ENCODE measurements around the gene CHD5.

Gene CHD5

GRCh38 chr1:6131561-6131960 lies 48.6 kb downstream of the CHD5 start:
- no peak overlapping the region for H3K4me2 ChIP-seq (ENCODE audit: insufficient read depth, low read length)
- H3K9ac ChIP-seq (ENCODE audit: low read depth, low read length) = no peak overlapping the region
- no peaks in the 10 kb centered on the region; the same call in 1 of the 2 replicates for H4K20me1 ChIP-seq (ENCODE audit: insufficient read depth, low read length)
- peaks cover 11% of the 10 kb centered on the region for H3K9me3 ChIP-seq (ENCODE audit: insufficient read depth, low read length, severe bottlenecking)
- H3K27me3 ChIP-seq (ENCODE audit: insufficient read depth, low read length, poor library complexity) = no peaks in the 10 kb centered on the region
- no peaks in the 10 kb centered on the region for H3K79me2 ChIP-seq (ENCODE audit: insufficient read depth, low read length)
- H2AFZ ChIP-seq (ENCODE audit: low read depth, low read length) = no peak overlapping the region
- no peaks in the 10 kb centered on the region for H3K4me1 ChIP-seq (ENCODE audit: insufficient read depth, low read length)
- no peaks in the 10 kb centered on the region for H3K36me3 ChIP-seq (ENCODE audit: insufficient read depth, low read length)
- H3K4me3 ChIP-seq (ENCODE audit: low read depth in 1 of 2, low read length in 2 of 2) = no peak overlapping the region
- DNase-seq = no peak
- no peak overlapping the region for H3K27ac ChIP-seq (ENCODE audit: low read length)
- no peak for TF ChIP-seq EZH2 (IDR thresholded peaks at IDR 0.05; ENCODE audit: borderline replicate concordance, low read depth, low read length, severe bottlenecking)
- TF ChIP-seq CTCF (IDR thresholded peaks at IDR 0.05; ENCODE audit: borderline replicate concordance, extremely low read depth, low read length, poor library complexity, severe bottlenecking) = no peak
- ATAC-seq (ENCODE audit: insufficient read depth, low read depth) = no peak

- Histone ChIP-seq H3K27ac (ENCODE audit: low read length) (no peak overlapping the region), H3K79me2 (ENCODE audit: insufficient read depth, low read length) (no peaks in the 10 kb centered on the region), H3K36me3 (ENCODE audit: insufficient read depth, low read length) (no peaks in the 10 kb centered on the region), H3K4me3 (ENCODE audit: low read depth in 1 of 2, low read length in 2 of 2) (no peak overlapping the region), H3K4me2 (ENCODE audit: insufficient read depth, low read length) (no peak overlapping the region), H4K20me1 (ENCODE audit: insufficient read depth, low read length) (no peaks in the 10 kb centered on the region; the same call in 1 of the 2 replicates), H3K27me3 (ENCODE audit: insufficient read depth, low read length, poor library complexity) (no peaks in the 10 kb centered on the region), H3K9me3 (ENCODE audit: insufficient read depth, low read length, severe bottlenecking) (peaks cover 11% of the 10 kb centered on the region), H3K9ac (ENCODE audit: low read depth, low read length) (no peak overlapping the region), H2AFZ (ENCODE audit: low read depth, low read length) (no peak overlapping the region), H3K4me1 (ENCODE audit: insufficient read depth, low read length) (no peaks in the 10 kb centered on the region)
- TF ChIP-seq EZH2 (IDR thresholded peaks at IDR 0.05; ENCODE audit: borderline replicate concordance, low read depth, low read length, severe bottlenecking) = no peak
- TF ChIP-seq CTCF (IDR thresholded peaks at IDR 0.05; ENCODE audit: borderline replicate concordance, extremely low read depth, low read length, poor library complexity, severe bottlenecking) = no peak
- DNase-seq = no peak
- ATAC-seq (ENCODE audit: insufficient read depth, low read depth) = no peak
Observed at GRCh38 chr1:6130596-6130995, 49.5 kb downstream of the CHD5 start.

GRCh38 chr1:6130036-6130435 lies 50.1 kb downstream of the CHD5 start:
- no peaks in the 10 kb centered on the region; the same call in 1 of the 2 replicates for H4K20me1 ChIP-seq (ENCODE audit: insufficient read depth, low read length)
- H2AFZ ChIP-seq (ENCODE audit: low read depth, low read length) = no peak overlapping the region
- H3K79me2 ChIP-seq (ENCODE audit: insufficient read depth, low read length) = no peaks in the 10 kb centered on the region
- H3K4me2 ChIP-seq (ENCODE audit: insufficient read depth, low read length) = no peak overlapping the region
- no peak overlapping the region for H3K4me3 ChIP-seq (ENCODE audit: low read depth in 1 of 2, low read length in 2 of 2)
- TF ChIP-seq CTCF (IDR thresholded peaks at IDR 0.05; ENCODE audit: borderline replicate concordance, extremely low read depth, low read length, poor library complexity, severe bottlenecking) (no peak), EZH2 (IDR thresholded peaks at IDR 0.05; ENCODE audit: borderline replicate concordance, low read depth, low read length, severe bottlenecking) (no peak)
- H3K4me1 ChIP-seq (ENCODE audit: insufficient read depth, low read length) = no peaks in the 10 kb centered on the region
- no peak for DNase-seq
- H3K9me3 ChIP-seq (ENCODE audit: insufficient read depth, low read length, severe bottlenecking) = peaks cover 11% of the 10 kb centered on the region
- H3K36me3 ChIP-seq (ENCODE audit: insufficient read depth, low read length) = no peaks in the 10 kb centered on the region
- no peak for ATAC-seq (ENCODE audit: insufficient read depth, low read depth)
- H3K9ac ChIP-seq (ENCODE audit: low read depth, low read length) = no peak overlapping the region
- no peak overlapping the region for H3K27ac ChIP-seq (ENCODE audit: low read length)
- no peaks in the 10 kb centered on the region for H3K27me3 ChIP-seq (ENCODE audit: insufficient read depth, low read length, poor library complexity)

- TF ChIP-seq CTCF (IDR thresholded peaks at IDR 0.05; ENCODE audit: borderline replicate concordance, extremely low read depth, low read length, poor library complexity, severe bottlenecking) (no peak), EZH2 (IDR thresholded peaks at IDR 0.05; ENCODE audit: borderline replicate concordance, low read depth, low read length, severe bottlenecking) (no peak)
- no peak overlapping the region for H3K9ac ChIP-seq (ENCODE audit: low read depth, low read length)
- no peak overlapping the region for H3K4me3 ChIP-seq (ENCODE audit: low read depth in 1 of 2, low read length in 2 of 2)
- no peaks in the 10 kb centered on the region; the same call in 1 of the 2 replicates for H4K20me1 ChIP-seq (ENCODE audit: insufficient read depth, low read length)
- no peak overlapping the region for H3K27ac ChIP-seq (ENCODE audit: low read length)
- H3K9me3 ChIP-seq (ENCODE audit: insufficient read depth, low read length, severe bottlenecking) = peaks cover 11% of the 10 kb centered on the region
- no peak overlapping the region for H2AFZ ChIP-seq (ENCODE audit: low read depth, low read length)
- no peaks in the 10 kb centered on the region for H3K36me3 ChIP-seq (ENCODE audit: insufficient read depth, low read length)
- no peaks in the 10 kb centered on the region for H3K4me1 ChIP-seq (ENCODE audit: insufficient read depth, low read length)
- H3K4me2 ChIP-seq (ENCODE audit: insufficient read depth, low read length) = no peak overlapping the region
- no peaks in the 10 kb centered on the region for H3K27me3 ChIP-seq (ENCODE audit: insufficient read depth, low read length, poor library complexity)
- H3K79me2 ChIP-seq (ENCODE audit: insufficient read depth, low read length) = no peaks in the 10 kb centered on the region
- ATAC-seq (ENCODE audit: insufficient read depth, low read depth) (no peak), DNase-seq (no peak)
Observed at GRCh38 chr1:6129313-6129712, 50.8 kb downstream of the CHD5 start.

All from DND-41 (cell line).